ENCODE data around the gene NOVA2.

The NOVA2 gene

GRCh38 chr19:45973553-45974338 lies at the start of gene NOVA2:
NOVA2 (minus strand) TSS chr19:45973865; CDS start chr19:45973351, 514 bp downstream.
- no peak for TF ChIP-seq CTCF (conservative IDR thresholded peaks at IDR 0.05; ENCODE audit: low read depth)
- POLR2A ChIA-PET (ENCODE audit: low non-redundant PET), result no interaction called here
- peak; percentile 82 for DNase-seq (ENCODE audit: low spot score)
- CTCF ChIA-PET, result interaction anchor here (1.2 kb wide), 1 partner anchor 91 kb away, joined by 3 read pairs; no protein-coding TSS in a partner anchor
- H3K27ac ChIP-seq, result no peak within 1 kb of the TSS

GRCh38 chr19:46023311-46023779 lies 49.7 kb upstream of the NOVA2 start:
- CTCF ChIA-PET, result interaction anchor here (0.7 to 4.1 kb wide), 5 partner anchors 54 to 271 kb away, joined by 3 to 20 read pairs (median 5); no protein-coding TSS in a partner anchor
- POLR2A ChIA-PET (ENCODE audit: low non-redundant PET), result no interaction called here
- DNase-seq (ENCODE audit: low spot score), result no peak
- H3K27ac ChIP-seq, result no peak overlapping the region
- no peak for TF ChIP-seq CTCF (conservative IDR thresholded peaks at IDR 0.05; ENCODE audit: low read depth)

GRCh38 chr19:46022431-46023310 lies 49.0 kb upstream of the NOVA2 start, which contains the start of gene PGLYRP1:
PGLYRP1 (minus strand) TSS chr19:46023053; CDS start chr19:46023021, 32 bp downstream.
- ChIA-PET CTCF (interaction anchor here (0.6 to 4.1 kb wide), 6 partner anchors 54 to 271 kb away, joined by 3 to 20 read pairs (median 4); no protein-coding TSS in a partner anchor), POLR2A (ENCODE audit: low non-redundant PET) (no interaction called here)
- DNase-seq (ENCODE audit: low spot score), result no peak
- peak within 1 kb of the TSS; percentile 67 for H3K27ac ChIP-seq
- no peak for TF ChIP-seq CTCF (conservative IDR thresholded peaks at IDR 0.05; ENCODE audit: low read depth)

- CTCF ChIA-PET, result interaction anchor here (0.6 kb wide), 1 partner anchor 91 kb away, joined by 4 read pairs; no protein-coding TSS in a partner anchor
- no peak for TF ChIP-seq CTCF (conservative IDR thresholded peaks at IDR 0.05; ENCODE audit: low read depth)
- no peak for DNase-seq (ENCODE audit: low spot score)
- POLR2A ChIA-PET (ENCODE audit: low non-redundant PET), result no interaction called here
- peak overlapping the region; percentile 67 for H3K27ac ChIP-seq
Measured at GRCh38 chr19:46022061-46022430, 48.4 kb upstream of the NOVA2 start.

GRCh38 chr19:46021531-46022041 lies 47.9 kb upstream of the NOVA2 start:
- H3K27ac ChIP-seq, result peak overlapping the region; percentile 67
- ChIA-PET CTCF (interaction anchor here (2.2 kb wide), 1 partner anchor 12 kb away, joined by 8 read pairs; no protein-coding TSS in a partner anchor), POLR2A (ENCODE audit: low non-redundant PET) (no interaction called here)
- no peak for DNase-seq (ENCODE audit: low spot score)
- TF ChIP-seq CTCF (conservative IDR thresholded peaks at IDR 0.05; ENCODE audit: low read depth), result peak; percentile 30; the same call in 1 of the 2 replicates

GRCh38 chr19:46020819-46021125 lies 47.1 kb upstream of the NOVA2 start:
- no peak for TF ChIP-seq CTCF (conservative IDR thresholded peaks at IDR 0.05; ENCODE audit: low read depth)
- ChIA-PET CTCF (interaction anchor here (0.6 to 2.8 kb wide), 4 partner anchors 8 to 509 kb away, joined by 3 to 13 read pairs (median 6); no protein-coding TSS in a partner anchor), POLR2A (ENCODE audit: low non-redundant PET) (no interaction called here)
- peak overlapping the region; percentile 67 for H3K27ac ChIP-seq
- no peak for DNase-seq (ENCODE audit: low spot score)

Data from RWPE1 (cell line).